Activated CD8-positive, alpha-beta T cell treated with anti-CD3 and anti-CD28 coated beads for 36 hours (primary cell): ENCODE data around the gene CTF1. TPM values are rescaled to one million over a fixed set of nuclear protein-coding genes. Genes with fewer than 3 reads are reported as not detected.

Experiments used
- ATAC-seq: fragments of 200-7000 bp; cut with Tn5 transposase; one replicate; pipeline ENCODE4 v1.10.0; 2021; ENCODE audit warnings: mild to moderate bottlenecking, moderate library complexity
- CTCF ChIA-PET: fragments of 350-600 bp; sonication (Branson Sonifier 250); formaldehyde crosslinking; loops from one replicate; lab custom pipeline; 2021; ENCODE audit warnings: antibody characterized with exemption; lab: Charles Lee
- POLR2A ChIA-PET: fragments of 350-600 bp; sonication (Branson Sonifier 250); formaldehyde crosslinking; loops from one replicate; lab custom pipeline; 2021; ENCODE audit warnings: antibody characterized with exemption; lab: Charles Lee
- DNase-seq: peaks from one replicate; pipeline ENCODE4 v3.0.0-alpha.2; 2020
- H3K27ac Mint-ChIP-seq: one replicate; pipeline ENCODE4 v1.8.0; 2021; ENCODE audit warnings: mild to moderate bottlenecking, mixed read lengths
- H3K27me3 Mint-ChIP-seq: one replicate; pipeline ENCODE4 v1.8.0; 2021; ENCODE audit warnings: mixed read lengths
- H3K36me3 Mint-ChIP-seq: one replicate; pipeline ENCODE4 v1.8.0; 2021; ENCODE audit warnings: low read depth, mixed read lengths
- H3K4me1 Mint-ChIP-seq: one replicate; pipeline ENCODE4 v1.8.0; 2021; ENCODE audit warnings: low read depth, mixed read lengths
- H3K4me3 Mint-ChIP-seq: one replicate; pipeline ENCODE4 v1.8.0; 2021; ENCODE audit warnings: mild to moderate bottlenecking, moderate library complexity, mixed read lengths
- H3K9me3 Mint-ChIP-seq: one replicate; pipeline ENCODE4 v1.8.0; 2021; ENCODE audit warnings: mixed read lengths
- CTCF ChIP-seq: fragments of 200-600 bp; IDR thresholded peaks from one replicate; pipeline ENCODE4 v1.8.0; 2022; ENCODE audit warnings: antibody characterized with exemption, mild to moderate bottlenecking
- intact Hi-C: fragments of 100-400 bp; cut with micrococcal nuclease; formaldehyde crosslinking; loops from one replicate; pipeline ENCODE4 v1.10.0; 2022
- total RNA-seq, 2 experiments: library from RNA; stranded (reverse); gene quantifications; one replicate each; pipeline ENCODE4 v1.2.3, GENCODE V29; 2021

Gene CTF1
- total RNA-seq, 2 experiments from 2014 or later: 0.31 to 0.32 TPM

GRCh38 chr16:30948667-30949649 lies 52.5 kb downstream of the CTF1 start, which contains the start of gene ORAI3:
TSS of gene ORAI3 (plus strand) at chr16:30949068. CDS start at chr16:30949290, 222 bp downstream.
- intact Hi-C loops: no loop called here
- CTCF ChIA-PET: interaction anchor here (1.3 to 2.4 kb wide), 5 partner anchors 8 to 194 kb away, joined by 4 to 14 read pairs (median 8); partner anchors contain the start of gene HSD3B7
- POLR2A ChIA-PET: interaction anchor here (1.0 to 1.9 kb wide), 6 partner anchors 10 to 144 kb away, joined by 3 to 8 read pairs (median 4); partner anchors contain the start of genes ZNF646 and ZNF668
- Mint-ChIP-seq H3K9me3 (no peaks in the 10 kb centered on the region), H3K36me3 (peaks cover 13% of the 10 kb centered on the region), H3K4me3 (peak within 1 kb of the TSS; percentile 90), H3K27ac (peak within 1 kb of the TSS; percentile 84), H3K27me3 (no peaks in the 10 kb centered on the region), H3K4me1 (peaks cover 21% of the 10 kb centered on the region)
- TF ChIP-seq CTCF: no peak
- peak; percentile 35 for ATAC-seq
- DNase-seq: peak; percentile 57

DNA sequence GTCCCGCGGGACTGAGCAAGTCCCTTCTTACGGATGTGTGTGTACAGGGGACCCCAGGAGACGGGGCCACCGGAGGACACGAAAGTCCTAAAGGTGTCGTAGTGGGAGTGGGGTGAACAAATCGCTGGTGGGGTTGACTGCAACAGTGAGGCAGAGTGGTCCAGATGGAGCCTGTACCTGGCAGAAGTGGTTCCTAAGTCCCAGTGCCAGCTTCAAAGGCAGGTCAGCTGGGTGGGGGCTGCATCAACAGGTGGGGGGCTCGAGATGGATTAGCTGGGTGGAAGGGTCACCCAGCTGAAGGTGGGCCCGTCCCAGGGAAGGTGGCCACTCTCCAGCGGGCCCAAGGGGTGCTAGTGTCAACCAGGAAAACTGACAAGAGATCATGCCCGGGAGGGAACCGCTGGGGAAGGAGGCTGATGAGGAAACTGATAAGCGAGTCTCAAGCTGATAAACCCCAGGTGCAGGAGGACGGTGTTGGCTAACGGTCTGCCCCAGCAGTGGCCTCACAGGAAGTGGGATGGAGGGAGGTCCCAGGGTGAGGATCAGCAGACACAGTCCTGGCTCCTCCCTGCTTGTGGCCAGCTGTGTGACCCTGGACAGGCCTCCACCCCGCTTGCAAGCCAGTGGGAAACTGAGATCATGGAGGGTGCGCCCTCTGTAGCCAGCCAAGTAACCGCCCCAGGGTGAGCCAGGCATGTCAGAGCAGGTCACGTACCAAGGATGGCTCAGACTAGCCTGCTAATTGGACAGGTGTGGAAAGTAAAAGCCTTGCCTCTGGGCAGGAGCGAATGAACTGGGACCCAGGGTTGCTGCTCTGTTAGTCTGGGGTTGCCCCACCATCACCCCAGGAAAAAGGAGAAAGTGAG lies 53.5 kb downstream of the CTF1 start:
- intact Hi-C loops: no loop called here
- no peak for TF ChIP-seq CTCF
- no peaks in the 10 kb centered on the region for H3K27me3 Mint-ChIP-seq
- DNase-seq: peak; percentile 79
- no peaks in the 10 kb centered on the region for H3K9me3 Mint-ChIP-seq
- POLR2A ChIA-PET: interaction anchor here (1.0 to 2.0 kb wide), 8 partner anchors 8 to 230 kb away, joined by 3 to 8 read pairs (median 4); partner anchors contain the start of genes FUS, ZNF646 and ZNF668
- ATAC-seq: peak; percentile 79
- H3K4me3 Mint-ChIP-seq: peak overlapping the region; percentile 90
- peak overlapping the region; percentile 84 for H3K27ac Mint-ChIP-seq
- H3K36me3 Mint-ChIP-seq: peaks cover 8% of the 10 kb centered on the region
- peaks cover 21% of the 10 kb centered on the region for H3K4me1 Mint-ChIP-seq
- CTCF ChIA-PET: interaction anchor here (0.7 to 2.4 kb wide), 6 partner anchors 9 to 193 kb away, joined by 3 to 14 read pairs (median 8); partner anchors contain the start of gene HSD3B7

- ChIA-PET POLR2A (interaction anchor here (1.0 to 2.0 kb wide), 5 partner anchors 9 to 230 kb away, joined by 3 to 8 read pairs (median 6); partner anchors contain the start of genes FUS, ZNF646 and ZNF668), CTCF (interaction anchor here (0.7 to 2.4 kb wide), 5 partner anchors 9 to 192 kb away, joined by 3 to 14 read pairs (median 8); no protein-coding TSS in a partner anchor)
- H3K4me1 Mint-ChIP-seq: peaks cover 21% of the 10 kb centered on the region
- H3K27ac Mint-ChIP-seq: peak overlapping the region; percentile 84
- DNase-seq: no peak
- H3K27me3 Mint-ChIP-seq: no peaks in the 10 kb centered on the region
- intact Hi-C loops: no loop called here
- no peak for ATAC-seq
- TF ChIP-seq CTCF: no peak
- peak overlapping the region; percentile 90 for H3K4me3 Mint-ChIP-seq
- no peaks in the 10 kb centered on the region for H3K9me3 Mint-ChIP-seq
- H3K36me3 Mint-ChIP-seq: peaks cover 7% of the 10 kb centered on the region
These were observed 54.2 kb downstream of the CTF1 start for GRCh38 chr16:30950516-30951065.

DNA sequence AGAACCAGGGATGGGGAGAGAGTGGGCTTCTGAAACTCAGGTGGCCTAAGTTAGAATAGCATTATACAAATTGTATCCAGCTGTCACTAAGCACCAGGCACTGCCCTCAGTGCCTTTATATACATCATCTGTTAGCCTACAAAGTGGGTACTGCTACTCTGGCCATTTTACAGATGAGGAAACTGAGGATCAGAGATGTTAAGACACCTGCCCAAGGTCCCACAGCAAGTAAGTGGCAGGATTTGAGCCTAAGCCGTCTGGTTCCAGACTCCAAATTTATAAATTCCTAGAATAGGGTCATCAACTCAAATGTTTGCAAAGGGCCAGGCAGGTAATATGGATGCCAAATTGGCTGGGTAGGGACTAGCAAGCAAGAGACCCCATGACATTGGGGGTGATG lies 54.8 kb downstream of the CTF1 start:
- Mint-ChIP-seq H3K4me3 (no peak overlapping the region), H3K27me3 (no peaks in the 10 kb centered on the region), H3K36me3 (peaks cover 3% of the 10 kb centered on the region), H3K4me1 (peaks cover 25% of the 10 kb centered on the region), H3K9me3 (no peaks in the 10 kb centered on the region), H3K27ac (no peak overlapping the region)
- no peak for DNase-seq
- TF ChIP-seq CTCF: no peak
- intact Hi-C loops: no loop called here
- ATAC-seq: no peak
- POLR2A ChIA-PET: interaction anchor here (1.0 to 2.0 kb wide), 3 partner anchors 9 to 229 kb away, joined by 3 to 7 read pairs (median 6); partner anchors contain the start of gene FUS
- CTCF ChIA-PET: interaction anchor here (0.6 to 2.4 kb wide), 3 partner anchors 10 to 15 kb away, joined by 3 to 14 read pairs (median 8); no protein-coding TSS in a partner anchor
